Prostate gland (tissue), 2 donors: ENCODE measurements around the gene HLA-DMA.

ENCODE experiments used
- POLR2A ChIP-seq: fragments of 450-650 bp; IDR thresholded peaks from one replicate; pipeline ENCODE4 v1.6.1; 2016; ENCODE audit warnings: antibody characterized with exemption, mild to moderate bottlenecking
- POLR2AphosphoS5 ChIP-seq: sonication (generic); formaldehyde crosslinking; IDR thresholded peaks from one replicate; pipeline ENCODE4 v1.6.1; 2017; ENCODE audit warnings: antibody characterized with exemption
- TF ChIP-seq, protein P1 (sequence below), 4 experiments: fragments of 200-600 bp in 2 of 4; fragments of 450-650 bp in 2 of 4; sonication (generic) in 2 of 4; IDR thresholded peaks; 1 replicate in 3 of 4; 2 replicates in 1 of 4; pipeline ENCODE4 v1.5.1; 2016 to 2019; ENCODE audit warnings: antibody characterized with exemption in 4 of 4, mild to moderate bottlenecking in 2 of 4, moderate library complexity in 2 of 4

DNA sequence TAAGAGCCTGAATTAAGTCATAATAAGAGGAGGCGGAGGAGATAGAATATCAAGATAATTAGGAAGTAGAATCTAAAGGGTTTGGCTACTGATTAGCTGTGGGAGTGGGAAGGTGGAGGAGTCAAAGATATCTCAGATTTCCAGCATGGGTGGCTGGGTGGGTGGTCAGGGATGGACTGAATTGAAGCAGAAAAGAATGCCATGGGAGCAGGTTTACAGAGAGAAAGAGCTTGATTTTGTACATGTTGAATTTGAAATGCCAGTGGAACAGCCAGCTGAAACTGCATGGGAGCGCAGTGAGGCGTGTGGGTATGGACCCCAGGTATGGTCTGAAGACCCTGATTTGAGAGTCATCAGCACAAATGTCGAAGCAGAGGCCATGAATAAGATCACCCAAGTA is 1.4 kb upstream of the HLA-DMA start:
- TF ChIP-seq, protein P1, sequence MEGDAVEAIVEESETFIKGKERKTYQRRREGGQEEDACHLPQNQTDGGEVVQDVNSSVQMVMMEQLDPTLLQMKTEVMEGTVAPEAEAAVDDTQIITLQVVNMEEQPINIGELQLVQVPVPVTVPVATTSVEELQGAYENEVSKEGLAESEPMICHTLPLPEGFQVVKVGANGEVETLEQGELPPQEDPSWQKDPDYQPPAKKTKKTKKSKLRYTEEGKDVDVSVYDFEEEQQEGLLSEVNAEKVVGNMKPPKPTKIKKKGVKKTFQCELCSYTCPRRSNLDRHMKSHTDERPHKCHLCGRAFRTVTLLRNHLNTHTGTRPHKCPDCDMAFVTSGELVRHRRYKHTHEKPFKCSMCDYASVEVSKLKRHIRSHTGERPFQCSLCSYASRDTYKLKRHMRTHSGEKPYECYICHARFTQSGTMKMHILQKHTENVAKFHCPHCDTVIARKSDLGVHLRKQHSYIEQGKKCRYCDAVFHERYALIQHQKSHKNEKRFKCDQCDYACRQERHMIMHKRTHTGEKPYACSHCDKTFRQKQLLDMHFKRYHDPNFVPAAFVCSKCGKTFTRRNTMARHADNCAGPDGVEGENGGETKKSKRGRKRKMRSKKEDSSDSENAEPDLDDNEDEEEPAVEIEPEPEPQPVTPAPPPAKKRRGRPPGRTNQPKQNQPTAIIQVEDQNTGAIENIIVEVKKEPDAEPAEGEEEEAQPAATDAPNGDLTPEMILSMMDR (IDR thresholded peaks at IDR 0.05), result no peak
- no peak for TF ChIP-seq POLR2A
- no peak for TF ChIP-seq POLR2AphosphoS5
